ENCODE results near the gene NKPD1.
A peak's percentile ranks its signal among the peaks of the same experiment; 100 is the strongest.

NKPD1 gene

GRCh38 chr19:45172611-45173208, 11.9 kb upstream of the NKPD1 start:
- no peak for DNase-seq (ENCODE audit: low read depth in 2 of 2)

- no peak for DNase-seq (ENCODE audit: low read depth in 2 of 2)
Observed at GRCh38 chr19:45172173-45172572, 11.4 kb upstream of the NKPD1 start.

- no peak for DNase-seq (ENCODE audit: low read depth in 2 of 2)
Observed at GRCh38 chr19:45171211-45171623, 10.4 kb upstream of the NKPD1 start.

- no peak for DNase-seq (ENCODE audit: low read depth in 2 of 2)
Observed at GRCh38 chr19:45170146-45171106, 9.6 kb upstream of the NKPD1 start.

GRCh38 chr19:45169602-45170001, 8.8 kb upstream of the NKPD1 start:
- DNase-seq (ENCODE audit: low read depth in 2 of 2) = no peak

- no peak for DNase-seq (ENCODE audit: low read depth in 2 of 2)
Observed at GRCh38 chr19:45168767-45169351, 8.1 kb upstream of the NKPD1 start.

GRCh38 chr19:45166723-45167252, 6.0 kb upstream of the NKPD1 start:
- no peak for DNase-seq (ENCODE audit: low read depth in 2 of 2)

GRCh38 chr19:45164577-45165335, 4.0 kb upstream of the NKPD1 start:
- DNase-seq (ENCODE audit: low read depth in 2 of 2) = peak in 1 of 2 donors; percentile 55

GRCh38 chr19:45163751-45164460, 3.1 kb upstream of the NKPD1 start:
- DNase-seq (ENCODE audit: low read depth in 2 of 2) = no peak

- DNase-seq (ENCODE audit: low read depth in 2 of 2) = no peak
Observed at GRCh38 chr19:45163156-45163555, 2.4 kb upstream of the NKPD1 start.

- no peak for DNase-seq (ENCODE audit: low read depth in 2 of 2)
Observed at GRCh38 chr19:45162608-45163143, 1.9 kb upstream of the NKPD1 start.

- no peak for DNase-seq (ENCODE audit: low read depth in 2 of 2)
Observed at GRCh38 chr19:45161738-45162607, 1.2 kb upstream of the NKPD1 start.

- no peak for DNase-seq (ENCODE audit: low read depth in 2 of 2)
Observed at GRCh38 chr19:45159971-45160324, 834 bp downstream of the NKPD1 start.

- no peak for DNase-seq (ENCODE audit: low read depth in 2 of 2)
Observed at GRCh38 chr19:45159210-45159970, 1.4 kb downstream of the NKPD1 start.

GRCh38 chr19:45158503-45159209, 2.1 kb downstream of the NKPD1 start:
- DNase-seq (ENCODE audit: low read depth in 2 of 2) = no peak

- DNase-seq (ENCODE audit: low read depth in 2 of 2) = no peak
Observed at GRCh38 chr19:45156751-45157150, 4.0 kb downstream of the NKPD1 start.

GRCh38 chr19:45156011-45156630, 4.7 kb downstream of the NKPD1 start:
- no peak for DNase-seq (ENCODE audit: low read depth in 2 of 2)

Measured in activated CD4-positive, alpha-beta T cell treated with anti-CD3 and anti-CD28 coated beads for 24 hours (primary cell).